ENCODE results near the gene MED25. TPM values are rescaled to one million over a fixed set of nuclear protein-coding genes. Genes with fewer than 3 reads are reported as not detected.
A peak's percentile ranks its signal among the peaks of the same experiment; 100 is the strongest.

The MED25 gene
- total RNA-seq, 3 donors from 2014 or later (not counting 1 experiment from before 2014, with no cell fraction given), result 64.2 to 132 (median 69.5) TPM

DNA sequence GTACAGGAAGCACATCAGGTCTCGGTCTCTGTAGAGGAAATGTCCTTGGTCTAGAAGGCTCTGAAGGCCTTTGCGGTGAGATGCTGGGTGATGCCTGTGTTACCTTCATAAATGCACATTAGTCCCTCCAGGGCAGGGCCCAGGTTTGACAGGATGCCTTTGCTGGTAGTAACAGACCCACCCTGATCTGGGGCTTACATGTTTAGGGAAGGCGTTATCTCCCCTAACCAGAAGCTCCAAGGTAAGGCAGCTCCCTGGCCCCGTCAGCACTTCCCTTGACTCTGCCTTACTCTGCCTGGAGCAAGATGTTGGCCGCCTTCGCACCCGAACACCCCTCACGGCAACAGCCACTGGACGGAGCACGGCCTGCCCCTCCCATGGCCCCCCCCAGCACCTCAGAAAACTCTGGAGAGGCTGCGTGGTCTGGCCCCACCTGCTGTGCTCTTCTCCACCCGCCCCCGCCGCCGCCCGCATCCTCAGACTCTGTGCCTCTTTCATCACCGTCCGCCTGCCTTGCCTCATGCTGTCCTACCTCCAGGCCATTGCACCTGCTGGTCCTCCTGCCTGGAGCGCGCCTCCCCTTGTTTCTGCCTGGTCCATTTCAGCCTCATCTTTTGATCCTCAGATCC, 42.2 kb upstream of the MED25 start:
- TF ChIP-seq, protein P1, sequence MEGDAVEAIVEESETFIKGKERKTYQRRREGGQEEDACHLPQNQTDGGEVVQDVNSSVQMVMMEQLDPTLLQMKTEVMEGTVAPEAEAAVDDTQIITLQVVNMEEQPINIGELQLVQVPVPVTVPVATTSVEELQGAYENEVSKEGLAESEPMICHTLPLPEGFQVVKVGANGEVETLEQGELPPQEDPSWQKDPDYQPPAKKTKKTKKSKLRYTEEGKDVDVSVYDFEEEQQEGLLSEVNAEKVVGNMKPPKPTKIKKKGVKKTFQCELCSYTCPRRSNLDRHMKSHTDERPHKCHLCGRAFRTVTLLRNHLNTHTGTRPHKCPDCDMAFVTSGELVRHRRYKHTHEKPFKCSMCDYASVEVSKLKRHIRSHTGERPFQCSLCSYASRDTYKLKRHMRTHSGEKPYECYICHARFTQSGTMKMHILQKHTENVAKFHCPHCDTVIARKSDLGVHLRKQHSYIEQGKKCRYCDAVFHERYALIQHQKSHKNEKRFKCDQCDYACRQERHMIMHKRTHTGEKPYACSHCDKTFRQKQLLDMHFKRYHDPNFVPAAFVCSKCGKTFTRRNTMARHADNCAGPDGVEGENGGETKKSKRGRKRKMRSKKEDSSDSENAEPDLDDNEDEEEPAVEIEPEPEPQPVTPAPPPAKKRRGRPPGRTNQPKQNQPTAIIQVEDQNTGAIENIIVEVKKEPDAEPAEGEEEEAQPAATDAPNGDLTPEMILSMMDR (IDR thresholded peaks at IDR 0.05), result no peak
- Mint-ChIP-seq H3K4me3 (peak overlapping the region; percentile 52), H3K9me3 (no peaks in the 10 kb centered on the region), H3K4me1 (peaks cover 41 to 61% of the 10 kb centered on the region in 2 donors), H3K27ac (peak overlapping the region; percentile 87 to 92), H3K36me3 (no peaks in the 10 kb centered on the region), H3K27me3 (ENCODE audit: low read depth in 2 of 2) (no peaks in the 10 kb centered on the region)
- Histone ChIP-seq H3K27me3 (ENCODE audit: control insufficient read depth, insufficient read depth, low read length) (no peaks in the 10 kb centered on the region), H3K9me3 (ENCODE audit: control insufficient read depth, insufficient read depth, low read length) (no peaks in the 10 kb centered on the region), H3K4me1 (ENCODE audit: control insufficient read depth, insufficient read depth, low read length) (peaks cover 78% of the 10 kb centered on the region), H3K4me3 (ENCODE audit: low read length) (no peak overlapping the region), H3K27ac (ENCODE audit: low read length) (peak overlapping the region; percentile 6), H3K36me3 (ENCODE audit: control insufficient read depth, insufficient read depth, low read length) (no peaks in the 10 kb centered on the region)
- DNase-seq (no peak), ATAC-seq (peak in 2 of 3 donors; percentile 35 to 61)
- 89% methylated on average over 20 of the region's 20 CpGs for WGBS (ENCODE audit: insufficient coverage)
- intact Hi-C loops (cut with micrococcal nuclease), result no loop called here

DNA sequence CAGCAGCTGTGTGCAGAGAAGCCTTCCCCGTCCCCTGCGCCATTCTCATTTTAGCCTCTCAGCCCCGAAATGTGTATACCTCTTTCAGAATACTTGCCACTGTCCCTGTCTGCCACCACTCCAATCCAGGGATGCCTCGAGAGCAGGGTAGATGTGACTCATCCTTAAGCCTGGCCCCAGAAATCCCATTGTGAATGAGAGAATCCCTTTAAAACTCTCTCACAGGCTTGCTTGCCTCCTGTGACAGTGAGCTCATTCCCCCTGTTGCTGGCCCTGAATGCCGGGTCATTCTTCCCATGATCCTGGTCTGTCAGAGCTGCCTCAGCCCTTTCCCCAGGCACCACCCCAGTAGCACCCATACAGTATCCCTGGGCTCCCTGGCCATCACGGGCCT, 41.7 kb upstream of the MED25 start:
- Mint-ChIP-seq H3K9me3 (no peaks in the 10 kb centered on the region), H3K27ac (peak overlapping the region; percentile 87 to 92), H3K4me1 (peaks cover 45 to 64% of the 10 kb centered on the region in 2 donors), H3K36me3 (no peaks in the 10 kb centered on the region), H3K27me3 (ENCODE audit: low read depth in 2 of 2) (no peaks in the 10 kb centered on the region), H3K4me3 (peak overlapping the region; percentile 52)
- no peak for DNase-seq
- Histone ChIP-seq H3K27me3 (ENCODE audit: control insufficient read depth, insufficient read depth, low read length) (no peaks in the 10 kb centered on the region), H3K4me1 (ENCODE audit: control insufficient read depth, insufficient read depth, low read length) (peaks cover 78% of the 10 kb centered on the region), H3K27ac (ENCODE audit: low read length) (no peak overlapping the region), H3K4me3 (ENCODE audit: low read length) (no peak overlapping the region), H3K9me3 (ENCODE audit: control insufficient read depth, insufficient read depth, low read length) (no peaks in the 10 kb centered on the region), H3K36me3 (ENCODE audit: control insufficient read depth, insufficient read depth, low read length) (no peaks in the 10 kb centered on the region)
- TF ChIP-seq, protein P1 (IDR thresholded peaks at IDR 0.05), result no peak
- WGBS (ENCODE audit: insufficient coverage), result 92% methylated on average over 6 of the region's 6 CpGs
- intact Hi-C loops (cut with micrococcal nuclease), result no loop called here
- ATAC-seq, result no peak

DNA sequence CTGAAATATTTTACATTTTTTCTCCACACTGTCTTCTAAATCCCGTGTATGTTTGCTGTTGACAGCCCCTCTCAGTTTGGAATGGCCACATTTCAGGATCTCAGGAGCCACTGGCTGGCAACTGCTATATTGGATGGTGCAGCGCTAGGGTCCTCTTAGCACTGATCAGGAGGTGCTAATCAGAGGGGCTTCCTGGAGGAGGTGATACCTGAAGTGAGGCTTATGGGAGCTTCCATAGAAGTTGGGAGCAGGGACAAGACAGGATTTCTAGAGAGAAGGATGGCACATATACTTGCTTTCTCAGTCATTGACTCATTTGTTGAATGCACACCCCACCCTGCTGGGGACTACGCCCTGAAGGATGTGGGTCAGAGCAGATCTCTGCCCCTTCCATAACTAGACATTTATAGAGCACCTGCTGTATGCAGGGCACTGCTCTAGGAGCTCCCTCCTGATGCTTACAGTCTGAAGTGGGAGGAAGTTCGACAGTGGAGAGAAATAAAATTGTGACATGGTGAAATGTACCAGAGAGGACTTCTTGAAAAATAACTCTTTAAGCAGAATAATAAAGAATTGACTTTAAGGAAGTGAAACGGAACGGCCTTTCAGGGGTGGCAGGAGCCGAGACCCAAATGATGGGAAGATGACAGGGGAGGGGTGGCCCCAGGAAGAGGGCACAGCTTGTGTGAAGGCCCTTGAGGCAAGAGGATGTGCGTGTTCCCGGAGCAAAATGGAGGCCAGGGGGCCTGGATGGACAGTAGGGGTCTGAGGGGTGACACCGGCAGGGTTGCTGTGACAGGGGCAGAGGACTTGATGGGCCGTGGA, 38.1 kb upstream of the MED25 start:
- H3K9me3 ChIP-seq (ENCODE audit: control insufficient read depth, insufficient read depth, low read length), result no peaks in the 10 kb centered on the region
- H3K27ac ChIP-seq (ENCODE audit: low read length), result peak overlapping the region; percentile 48
- H3K36me3 ChIP-seq (ENCODE audit: control insufficient read depth, insufficient read depth, low read length), result peaks cover 20% of the 10 kb centered on the region
- no peaks in the 10 kb centered on the region for H3K27me3 Mint-ChIP-seq (ENCODE audit: low read depth in 2 of 2)
- peaks cover 54% of the 10 kb centered on the region for H3K4me1 ChIP-seq (ENCODE audit: control insufficient read depth, insufficient read depth, low read length)
- H3K4me3 Mint-ChIP-seq, result peak overlapping the region; percentile 38
- no peaks in the 10 kb centered on the region for H3K9me3 Mint-ChIP-seq
- intact Hi-C loops (cut with micrococcal nuclease), result no loop called here
- peaks cover 39 to 52% of the 10 kb centered on the region in 2 donors for H3K4me1 Mint-ChIP-seq
- 67% methylated on average over 11 of the region's 11 CpGs for WGBS (ENCODE audit: insufficient coverage)
- no peaks in the 10 kb centered on the region for H3K27me3 ChIP-seq (ENCODE audit: control insufficient read depth, insufficient read depth, low read length)
- TF ChIP-seq, protein P1 (IDR thresholded peaks at IDR 0.05), result no peak
- no peak overlapping the region for H3K4me3 ChIP-seq (ENCODE audit: low read length)
- peak overlapping the region; percentile 69 to 74 for H3K27ac Mint-ChIP-seq
- no peak for DNase-seq
- no peak for ATAC-seq
- H3K36me3 Mint-ChIP-seq, result peaks cover 12% of the 10 kb centered on the region

Measured in natural killer cell (primary cell).